ENCODE measurements around the gene CTNNA3. TPM values are rescaled to one million over a fixed set of nuclear protein-coding genes. Genes with fewer than 3 reads are reported as not detected.
"Not testable (repeated sequence)": the region's sequence is repeated elsewhere in the genome, so short reads cannot be mapped to it uniquely, and the experiment has no call there.

CTNNA3 gene
- polyA plus RNA-seq, 1 donor from 2014 or later, result 0.14 TPM

- H3K27ac ChIP-seq (ENCODE audit: low read length); H3F3A ChIP-seq (ENCODE audit: insufficient read depth, low read length, poor library complexity, severe bottlenecking); H2AFZ ChIP-seq (ENCODE audit: low read depth, low read length); H3K4me3 ChIP-seq (ENCODE audit: low read length); H3K9me3 ChIP-seq (ENCODE audit: low read length); H3K36me3 ChIP-seq (ENCODE audit: insufficient read depth, low read length); H4K20me1 ChIP-seq (ENCODE audit: insufficient read depth); H3K9me2 ChIP-seq (ENCODE audit: insufficient read depth, low read length); H3K27me3 ChIP-seq (ENCODE audit: insufficient read depth, low read depth, low read length); H3K79me2 ChIP-seq (replicated peaks; ENCODE audit: insufficient read depth, low read length); H3K9ac ChIP-seq (ENCODE audit: low read length); H3K4me2 ChIP-seq (ENCODE audit: low read length): not testable (repeated sequence)
These were observed 137.7 kb downstream of the CTNNA3 start for GRCh38 chr10:67558311-67558710.

- no peaks in the 10 kb centered on the region for H3F3A ChIP-seq (ENCODE audit: insufficient read depth, low read length, poor library complexity, severe bottlenecking)
- H3K36me3 ChIP-seq (ENCODE audit: insufficient read depth, low read length), result no peaks in the 10 kb centered on the region
- H3K9ac ChIP-seq (ENCODE audit: low read length), result no peak overlapping the region
- H2AFZ ChIP-seq (ENCODE audit: low read depth, low read length), result no peak overlapping the region
- no peaks in the 10 kb centered on the region for H3K9me2 ChIP-seq (ENCODE audit: insufficient read depth, low read length)
- H3K4me2 ChIP-seq (ENCODE audit: low read length), result no peak overlapping the region
- H3K79me2 ChIP-seq (replicated peaks; ENCODE audit: insufficient read depth, low read length), result no peaks in the 10 kb centered on the region
- H3K27ac ChIP-seq (ENCODE audit: low read length), result no peak overlapping the region
- H3K9me3 ChIP-seq (ENCODE audit: low read length), result no peaks in the 10 kb centered on the region
- no peaks in the 10 kb centered on the region for H3K27me3 ChIP-seq (ENCODE audit: insufficient read depth, low read depth, low read length)
- no peak overlapping the region for H3K4me3 ChIP-seq (ENCODE audit: low read length)
- TF ChIP-seq EP300 (conservative IDR thresholded peaks at IDR 0.05; ENCODE audit: poor library complexity, severe bottlenecking) (no peak), TAF1 (IDR thresholded peaks at IDR 0.05; ENCODE audit: low read depth) (no peak), POLR2AphosphoS5 (IDR thresholded peaks at IDR 0.05) (no peak), SMC3 (conservative IDR thresholded peaks at IDR 0.05; ENCODE audit: poor library complexity) (no peak), CTCF (IDR thresholded peaks at IDR 0.05; ENCODE audit: poor library complexity, severe bottlenecking) (no peak), EZH2 (IDR thresholded peaks at IDR 0.05; ENCODE audit: borderline replicate concordance, insufficient read depth, low read length, poor library complexity, severe bottlenecking) (no peak)
- no peaks in the 10 kb centered on the region for H4K20me1 ChIP-seq (ENCODE audit: insufficient read depth)
These were observed 142.7 kb downstream of the CTNNA3 start for GRCh38 chr10:67553254-67553653.

- no peaks in the 10 kb centered on the region for H3K36me3 ChIP-seq (ENCODE audit: insufficient read depth, low read length)
- no peak overlapping the region for H3K9ac ChIP-seq (ENCODE audit: low read length)
- H4K20me1 ChIP-seq (ENCODE audit: insufficient read depth), result no peaks in the 10 kb centered on the region
- no peak overlapping the region for H3K4me2 ChIP-seq (ENCODE audit: low read length)
- H3K9me3 ChIP-seq (ENCODE audit: low read length), result no peaks in the 10 kb centered on the region
- H3K79me2 ChIP-seq (replicated peaks; ENCODE audit: insufficient read depth, low read length), result no peaks in the 10 kb centered on the region
- H3K4me3 ChIP-seq (ENCODE audit: low read length), result no peak overlapping the region
- H3F3A ChIP-seq (ENCODE audit: insufficient read depth, low read length, poor library complexity, severe bottlenecking), result no peaks in the 10 kb centered on the region
- no peak overlapping the region for H3K27ac ChIP-seq (ENCODE audit: low read length)
- H2AFZ ChIP-seq (ENCODE audit: low read depth, low read length), result no peak overlapping the region
- TF ChIP-seq RAD21 (conservative IDR thresholded peaks at IDR 0.05), result no peak
- no peak for TF ChIP-seq MXI1 (conservative IDR thresholded peaks at IDR 0.05; ENCODE audit: poor library complexity, severe bottlenecking)
- TF ChIP-seq SMC3 (conservative IDR thresholded peaks at IDR 0.05; ENCODE audit: poor library complexity), result no peak
- TF ChIP-seq EZH2 (IDR thresholded peaks at IDR 0.05; ENCODE audit: borderline replicate concordance, insufficient read depth, low read length, poor library complexity, severe bottlenecking), result no peak
- TF ChIP-seq CTCF (IDR thresholded peaks at IDR 0.05; ENCODE audit: poor library complexity, severe bottlenecking), result no peak
- no peak for TF ChIP-seq TAF1 (IDR thresholded peaks at IDR 0.05; ENCODE audit: low read depth)
- TF ChIP-seq POLR2AphosphoS5 (IDR thresholded peaks at IDR 0.05), result no peak
- no peak for TF ChIP-seq REST (IDR thresholded peaks at IDR 0.05; ENCODE audit: borderline replicate concordance)
- no peak for TF ChIP-seq EP300 (conservative IDR thresholded peaks at IDR 0.05; ENCODE audit: poor library complexity, severe bottlenecking)
- H3K9me2 ChIP-seq (ENCODE audit: insufficient read depth, low read length), result no peaks in the 10 kb centered on the region
- no peaks in the 10 kb centered on the region for H3K27me3 ChIP-seq (ENCODE audit: insufficient read depth, low read depth, low read length)
These were observed 145.1 kb downstream of the CTNNA3 start for GRCh38 chr10:67550838-67551402.
